GM21447 (cell line): ENCODE results near the gene SEMA5B.

Source experiments
- ATAC-seq: cut with Tn5 transposase; IDR thresholded peaks from one replicate; pipeline ENCODE4 v1.9.1; 2021; ENCODE audit not compliant: unreplicated experiment

SEMA5B gene, protein sequence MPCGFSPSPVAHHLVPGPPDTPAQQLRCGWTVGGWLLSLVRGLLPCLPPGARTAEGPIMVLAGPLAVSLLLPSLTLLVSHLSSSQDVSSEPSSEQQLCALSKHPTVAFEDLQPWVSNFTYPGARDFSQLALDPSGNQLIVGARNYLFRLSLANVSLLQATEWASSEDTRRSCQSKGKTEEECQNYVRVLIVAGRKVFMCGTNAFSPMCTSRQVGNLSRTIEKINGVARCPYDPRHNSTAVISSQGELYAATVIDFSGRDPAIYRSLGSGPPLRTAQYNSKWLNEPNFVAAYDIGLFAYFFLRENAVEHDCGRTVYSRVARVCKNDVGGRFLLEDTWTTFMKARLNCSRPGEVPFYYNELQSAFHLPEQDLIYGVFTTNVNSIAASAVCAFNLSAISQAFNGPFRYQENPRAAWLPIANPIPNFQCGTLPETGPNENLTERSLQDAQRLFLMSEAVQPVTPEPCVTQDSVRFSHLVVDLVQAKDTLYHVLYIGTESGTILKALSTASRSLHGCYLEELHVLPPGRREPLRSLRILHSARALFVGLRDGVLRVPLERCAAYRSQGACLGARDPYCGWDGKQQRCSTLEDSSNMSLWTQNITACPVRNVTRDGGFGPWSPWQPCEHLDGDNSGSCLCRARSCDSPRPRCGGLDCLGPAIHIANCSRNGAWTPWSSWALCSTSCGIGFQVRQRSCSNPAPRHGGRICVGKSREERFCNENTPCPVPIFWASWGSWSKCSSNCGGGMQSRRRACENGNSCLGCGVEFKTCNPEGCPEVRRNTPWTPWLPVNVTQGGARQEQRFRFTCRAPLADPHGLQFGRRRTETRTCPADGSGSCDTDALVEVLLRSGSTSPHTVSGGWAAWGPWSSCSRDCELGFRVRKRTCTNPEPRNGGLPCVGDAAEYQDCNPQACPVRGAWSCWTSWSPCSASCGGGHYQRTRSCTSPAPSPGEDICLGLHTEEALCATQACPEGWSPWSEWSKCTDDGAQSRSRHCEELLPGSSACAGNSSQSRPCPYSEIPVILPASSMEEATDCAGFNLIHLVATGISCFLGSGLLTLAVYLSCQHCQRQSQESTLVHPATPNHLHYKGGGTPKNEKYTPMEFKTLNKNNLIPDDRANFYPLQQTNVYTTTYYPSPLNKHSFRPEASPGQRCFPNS

GRCh38 chr3:123027292-123028232 lies at the start of gene SEMA5B:
Gene SEMA5B (minus strand): TSS chr3:123027763. CDS start chr3:122961263, 66,500 bp downstream.
- ATAC-seq: no peak

DNA sequence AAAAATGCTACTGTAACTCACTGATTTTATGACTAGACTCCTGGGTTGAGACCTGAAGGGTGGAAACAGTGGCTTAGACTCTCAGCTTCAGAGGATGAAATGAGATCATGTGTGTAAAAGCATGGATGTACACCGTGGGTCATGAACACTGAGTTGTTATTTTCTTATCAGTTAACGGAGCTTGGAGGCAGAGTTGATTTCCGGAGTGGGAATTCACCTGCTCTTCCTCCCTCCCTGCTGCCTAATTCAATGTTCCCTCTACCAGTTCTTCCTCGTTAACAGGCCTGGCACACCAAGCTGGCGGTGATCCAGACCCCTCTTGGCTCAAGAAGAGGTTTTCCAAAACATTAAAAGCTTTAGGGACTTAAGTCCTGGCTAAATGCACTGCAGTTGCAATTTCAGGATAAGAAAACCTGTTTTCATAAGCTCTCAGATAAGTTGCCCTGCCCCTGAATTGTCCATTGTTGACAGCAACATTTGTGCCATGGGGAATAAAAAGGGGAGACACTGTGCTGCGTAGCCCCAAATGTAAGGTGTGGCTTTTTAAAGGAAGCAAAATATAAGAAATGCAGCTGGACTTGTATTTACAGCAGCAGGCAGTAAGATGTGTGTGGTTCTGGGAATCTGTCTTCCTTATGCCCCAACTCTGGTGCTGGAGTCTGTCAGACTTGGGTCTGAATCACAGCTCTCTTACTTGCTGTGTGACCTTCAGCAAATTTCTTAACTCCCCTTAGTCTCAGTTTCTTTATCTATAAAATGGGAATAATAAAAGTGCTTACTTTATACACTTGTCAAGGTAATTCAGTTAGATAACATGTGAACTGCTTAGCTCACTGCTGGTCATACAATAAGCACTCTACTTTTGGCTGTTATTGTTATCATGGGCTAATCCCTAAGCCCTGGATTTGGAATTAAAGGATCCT lies 49.2 kb upstream of the SEMA5B start:
- ATAC-seq: no peak

DNA sequence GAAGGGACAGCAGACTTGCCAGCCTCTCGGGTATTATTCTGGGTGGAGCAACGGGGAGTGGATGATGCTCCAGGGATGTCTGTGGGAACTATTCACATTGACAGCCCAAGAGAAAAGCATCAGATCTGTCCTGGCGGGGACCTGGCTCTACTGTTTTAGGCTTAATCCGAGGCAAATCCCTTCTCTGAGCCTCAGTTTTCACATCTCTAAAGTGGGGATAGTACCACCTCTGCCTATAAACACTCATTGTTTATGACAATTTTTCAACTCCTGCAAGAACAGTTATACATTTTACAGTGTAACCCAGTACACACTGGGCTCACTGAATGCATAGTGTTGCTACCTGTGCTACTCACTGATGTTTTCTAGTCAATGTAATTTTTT lies 48.5 kb upstream of the SEMA5B start:
- no peak for ATAC-seq

DNA sequence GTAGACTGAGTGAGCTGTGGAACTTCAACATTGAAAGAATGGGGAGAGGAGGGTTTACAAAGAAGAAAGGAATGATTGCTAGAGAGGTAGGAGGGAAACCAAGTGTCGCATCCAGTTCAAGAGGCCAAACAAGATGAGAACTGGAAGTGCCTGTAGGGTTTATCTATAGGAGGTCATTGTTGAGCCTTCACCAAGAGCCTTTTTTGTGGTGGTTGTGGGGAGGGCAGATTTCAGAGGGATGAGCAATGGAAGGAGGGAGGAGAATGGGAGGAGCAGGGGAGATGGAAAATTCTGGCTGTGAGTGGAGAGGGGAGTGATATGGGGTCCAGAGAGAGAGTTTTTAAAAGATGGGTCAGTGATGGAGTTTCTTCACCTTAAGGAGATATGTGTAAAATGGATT lies 47.8 kb upstream of the SEMA5B start:
- no peak for ATAC-seq

DNA sequence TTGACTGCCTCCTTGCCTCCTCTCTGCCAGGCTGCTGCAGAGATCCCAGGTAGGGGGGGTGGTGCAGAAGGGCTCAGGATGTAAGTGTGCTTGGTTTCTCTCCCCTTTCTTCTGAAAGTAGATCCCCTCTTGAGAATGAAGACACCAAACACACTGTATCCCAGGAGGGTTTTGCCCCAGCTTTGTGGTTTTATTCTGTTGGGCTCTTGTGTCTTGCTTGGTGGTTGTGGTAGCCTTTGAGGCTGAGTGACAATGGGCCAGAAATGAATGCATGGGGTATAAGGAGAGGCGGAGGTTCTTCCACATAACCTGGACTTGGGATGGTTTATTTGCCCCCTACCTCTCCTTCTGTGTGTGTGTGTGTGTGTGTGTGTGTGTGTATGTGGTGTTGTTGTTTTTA lies 45.0 kb upstream of the SEMA5B start:
- ATAC-seq: no peak

DNA sequence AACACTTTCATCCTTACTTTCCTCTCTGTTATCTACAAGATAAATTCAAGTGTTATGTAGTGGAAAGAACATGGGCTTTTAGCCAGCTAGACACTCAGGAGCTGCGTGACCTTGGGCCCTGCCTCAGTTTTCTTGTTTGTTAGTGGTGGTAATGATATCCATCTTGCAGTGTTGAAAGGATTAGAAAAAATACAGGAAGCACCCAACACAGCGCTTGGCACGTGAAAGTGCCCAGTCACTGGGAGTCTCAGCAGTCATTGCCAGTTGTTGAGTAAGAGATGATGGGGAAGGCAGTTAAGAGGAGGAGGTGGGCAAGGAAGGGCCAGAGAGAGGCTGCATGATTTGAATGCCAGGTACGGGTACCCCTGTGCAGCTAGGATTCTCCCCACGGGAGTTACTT lies 44.6 kb upstream of the SEMA5B start:
- ATAC-seq: no peak

- no peak for ATAC-seq
These were observed 44.0 kb upstream of the SEMA5B start for GRCh38 chr3:123071581-123071980.

DNA sequence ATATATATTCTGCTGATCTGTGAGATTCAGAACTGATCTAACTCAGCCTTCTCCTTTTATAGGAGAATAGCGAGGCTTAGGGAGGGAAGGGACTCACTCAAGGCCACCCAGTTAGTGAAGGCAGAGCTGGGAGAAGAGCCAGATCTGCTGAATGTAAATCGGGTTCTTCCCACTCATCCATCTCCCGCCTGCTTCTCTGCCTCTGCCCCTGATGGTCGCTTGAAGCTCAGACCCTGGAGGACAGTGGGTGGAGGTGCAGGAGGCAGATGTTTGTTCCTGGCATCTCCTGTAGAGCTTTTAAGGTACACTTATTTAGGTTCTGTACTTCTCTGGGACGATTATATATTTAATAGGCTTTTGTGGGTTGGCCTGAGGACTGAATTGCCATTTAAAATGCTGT lies 43.6 kb upstream of the SEMA5B start:
- ATAC-seq: no peak

DNA sequence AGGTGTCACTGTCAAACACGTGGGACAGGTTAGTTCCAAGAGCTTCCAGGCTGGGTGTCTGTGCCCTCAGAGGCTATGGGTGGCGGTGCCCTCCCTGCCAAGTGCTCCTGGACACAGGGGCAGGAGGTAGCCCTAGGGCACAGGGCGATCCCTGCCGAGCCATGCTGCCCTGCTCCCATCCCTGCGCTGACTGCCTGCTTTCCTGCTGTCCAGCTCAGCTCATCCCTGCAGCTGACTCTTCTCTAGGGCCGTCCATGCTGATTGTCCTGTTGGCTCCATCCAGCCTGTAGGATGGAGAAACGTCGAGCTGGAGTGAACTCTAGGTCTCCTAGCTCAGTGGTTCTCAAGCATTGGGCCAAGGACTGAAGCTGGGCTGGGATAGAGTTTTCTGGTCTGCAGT lies 42.9 kb upstream of the SEMA5B start:
- ATAC-seq: no peak

DNA sequence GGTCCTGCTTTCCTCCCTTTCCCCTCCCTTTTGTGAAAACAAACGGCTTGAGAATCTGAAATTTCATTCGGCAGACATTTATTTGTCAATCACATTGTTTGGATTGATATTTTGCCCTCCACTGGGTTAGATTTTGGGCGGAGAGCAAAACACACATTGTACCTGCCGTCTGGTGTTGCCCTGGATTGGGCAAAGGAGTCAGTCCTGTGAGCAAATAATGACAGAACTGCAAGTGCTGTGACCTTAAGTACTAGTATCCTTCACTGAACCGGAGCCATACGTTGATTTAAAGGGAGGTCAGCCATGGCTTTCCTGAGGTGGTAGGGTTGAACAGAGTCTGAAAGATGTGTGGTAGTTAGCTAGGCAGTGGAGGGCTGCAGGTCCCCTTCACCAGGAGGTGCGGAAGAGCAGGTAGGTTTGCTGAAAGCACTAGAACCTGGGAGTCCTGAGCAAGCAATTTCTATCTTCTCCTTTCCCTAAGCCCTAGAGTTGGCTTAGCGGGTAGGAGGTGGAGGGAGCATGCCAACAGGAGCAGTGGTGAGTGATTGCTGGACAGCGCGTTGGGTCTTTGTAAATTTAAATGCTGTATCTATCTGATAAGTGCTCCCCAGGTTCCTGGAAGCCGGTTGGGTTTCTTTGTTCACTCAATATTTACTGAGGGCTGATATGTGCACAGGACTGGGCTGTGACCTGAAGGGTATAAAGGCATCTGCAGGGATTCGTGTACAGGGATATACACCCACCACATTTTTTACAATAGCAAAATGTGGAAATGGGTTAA lies 41.2 kb upstream of the SEMA5B start:
- no peak for ATAC-seq

DNA sequence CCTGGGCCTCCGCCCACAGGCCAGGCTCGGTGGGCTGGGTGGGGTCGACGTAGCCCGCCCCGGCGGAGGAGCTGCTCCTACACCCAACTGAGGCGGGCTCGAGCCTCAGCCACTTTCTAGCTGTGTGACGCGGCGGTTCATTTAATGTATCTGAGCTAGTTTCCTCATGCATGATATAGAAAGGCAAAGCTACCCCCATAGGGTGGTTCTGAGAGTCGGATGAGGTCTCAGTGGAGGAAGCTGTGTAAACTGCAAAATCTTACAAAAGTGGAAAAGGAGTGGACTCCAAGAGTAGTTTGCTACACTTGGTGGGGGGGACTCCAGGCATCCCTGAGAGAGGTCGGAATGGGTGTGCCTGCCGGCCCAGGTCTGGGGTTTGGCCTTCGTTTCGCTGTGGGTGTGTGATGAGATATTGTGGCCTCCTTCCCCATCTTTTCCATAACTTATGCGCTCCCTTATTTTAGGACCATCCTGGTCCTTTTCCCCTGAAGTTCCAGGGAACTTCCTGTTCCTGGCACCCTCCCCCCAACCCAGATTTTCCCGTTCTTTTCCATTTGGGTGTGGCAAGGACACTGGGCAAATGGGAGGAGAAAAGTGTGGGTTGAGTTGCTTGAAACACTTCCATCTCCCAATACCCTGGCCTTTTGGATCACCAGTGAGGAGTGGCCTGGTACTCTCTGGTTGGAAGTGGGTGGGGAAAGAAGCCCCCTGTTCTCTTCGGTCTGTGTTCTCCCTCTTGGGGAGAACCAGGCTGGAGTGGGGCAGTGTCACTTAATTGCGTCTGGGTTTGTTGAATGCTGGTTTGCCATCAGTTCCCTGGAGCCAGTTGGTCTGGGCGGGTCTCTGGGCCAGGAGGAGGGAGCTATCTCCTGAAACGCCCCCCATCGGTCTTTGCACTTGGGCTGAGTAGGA lies 40.4 kb upstream of the SEMA5B start:
- peak; percentile 29 for ATAC-seq

GRCh38 chr3:123066896-123067688 lies 39.5 kb upstream of the SEMA5B start, which contains the start of gene PDIA5:
Gene PDIA5 (plus strand): TSS chr3:123067025. CDS start chr3:123067165, 140 bp downstream.
- peak; percentile 88 for ATAC-seq

- ATAC-seq: no peak
These were observed 39.0 kb upstream of the SEMA5B start for GRCh38 chr3:123066599-123066895.

- no peak for ATAC-seq
These were observed 37.4 kb upstream of the SEMA5B start for GRCh38 chr3:123064914-123065313.

GRCh38 chr3:123064506-123064905 lies 36.9 kb upstream of the SEMA5B start:
- no peak for ATAC-seq

GRCh38 chr3:123063034-123063433 lies 35.5 kb upstream of the SEMA5B start:
- no peak for ATAC-seq

DNA sequence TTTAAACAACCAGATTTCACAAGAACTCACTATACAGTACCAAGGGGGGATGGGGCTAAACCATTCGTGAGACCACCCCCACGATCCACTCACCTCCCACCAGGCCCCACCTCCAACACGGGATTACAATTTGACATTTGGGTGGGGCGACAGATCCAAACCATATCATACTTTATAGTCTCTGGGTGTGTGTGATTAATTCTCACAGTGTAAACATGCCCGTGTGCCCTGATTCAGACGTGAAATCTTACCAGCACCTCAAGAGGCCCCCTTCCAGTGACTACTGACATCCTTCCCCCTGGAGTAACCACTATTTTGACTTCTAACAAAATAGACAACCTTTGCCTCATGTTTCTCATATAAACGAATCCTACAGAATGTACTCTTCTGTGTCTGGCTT lies 34.3 kb upstream of the SEMA5B start:
- ATAC-seq: no peak
